Eye (tissue), 1 donor: ENCODE data around the gene KIF13A.
A peak's percentile ranks its signal among the peaks of the same experiment; 100 is the strongest.
"Not testable (repeated sequence)": the region's sequence is repeated elsewhere in the genome, so short reads cannot be mapped to it uniquely, and the experiment has no call there.

Experiments
- DNase-seq: peaks from one replicate; pipeline ENCODE4 v3.0.0-alpha.2; 2015

Gene KIF13A

DNA sequence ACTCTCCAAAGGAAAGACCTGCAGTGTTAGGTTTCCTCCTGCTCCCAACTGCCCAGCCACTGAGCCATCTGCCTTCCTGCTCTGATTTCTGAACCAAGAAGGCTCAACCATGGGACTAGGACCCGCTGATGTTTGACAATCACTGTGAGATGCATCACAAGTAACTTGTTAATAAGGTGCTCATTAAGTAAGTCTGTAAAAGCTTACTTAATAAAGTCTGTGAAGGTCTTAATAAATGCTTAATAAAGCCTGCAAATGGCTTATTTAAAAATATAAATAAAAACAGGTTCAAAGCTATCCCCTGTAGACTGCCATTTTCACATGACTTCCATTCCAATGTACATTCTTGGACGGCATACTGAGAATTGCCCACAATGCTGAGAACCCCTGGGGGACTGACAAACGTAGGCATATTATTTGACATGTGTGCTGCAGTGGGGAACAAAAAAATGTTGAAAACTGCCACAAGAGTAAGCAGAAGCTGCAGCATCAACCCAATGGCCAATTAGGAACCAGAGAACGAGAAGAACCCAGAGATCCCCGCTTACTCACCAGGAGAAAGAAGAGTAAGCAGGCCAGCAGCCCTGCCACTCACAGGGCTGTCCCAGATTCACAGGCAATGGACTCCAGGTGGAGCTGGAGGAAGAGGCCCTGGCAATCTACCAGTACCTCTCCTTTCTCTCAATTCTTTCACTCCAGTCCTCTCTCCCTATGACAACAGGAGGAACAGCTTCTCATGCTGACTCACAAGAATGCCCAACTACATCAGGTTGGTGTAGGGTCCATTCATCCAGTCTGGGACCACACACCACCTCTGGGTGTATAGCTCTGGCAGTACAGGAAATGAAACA, 19.5 kb downstream of the KIF13A start:
- DNase-seq = no peak

DNA sequence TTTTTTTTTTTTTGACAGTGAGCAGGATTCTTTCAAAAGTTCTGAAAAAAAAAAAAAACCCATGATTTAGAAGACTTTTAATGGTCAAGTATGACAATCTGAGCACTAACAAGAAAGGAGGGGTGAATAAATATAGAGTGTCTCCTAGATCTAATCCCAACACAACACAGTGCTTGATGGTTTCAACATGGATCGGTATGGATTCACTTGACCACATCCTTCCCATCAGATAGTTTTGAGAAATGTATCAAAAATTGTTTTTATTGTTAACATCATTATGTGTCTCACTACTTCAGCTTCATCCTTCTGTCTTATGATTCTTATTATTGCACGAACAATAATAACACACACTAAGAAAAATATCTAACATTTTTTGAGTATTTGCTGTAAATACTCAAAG, 21.0 kb downstream of the KIF13A start:
- no peak for DNase-seq

DNA sequence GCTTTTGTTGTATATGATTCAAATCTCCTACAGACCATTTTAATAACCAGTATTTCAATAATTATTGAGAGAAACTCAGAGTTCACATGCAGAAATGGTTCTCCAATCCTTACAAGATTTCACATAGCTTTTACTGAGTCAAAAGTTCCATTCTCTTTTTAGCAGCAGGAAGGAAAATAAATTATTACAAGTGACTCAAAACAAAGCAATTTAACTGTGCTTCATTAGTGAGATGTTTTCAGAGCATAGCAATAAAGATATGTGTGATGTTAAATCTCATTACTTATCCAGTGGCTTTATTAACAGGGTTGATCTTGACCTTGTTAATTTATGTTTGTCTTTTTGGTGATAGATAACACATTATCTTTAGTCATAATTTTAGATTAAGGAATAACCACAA, 22.0 kb downstream of the KIF13A start:
- no peak for DNase-seq

DNA sequence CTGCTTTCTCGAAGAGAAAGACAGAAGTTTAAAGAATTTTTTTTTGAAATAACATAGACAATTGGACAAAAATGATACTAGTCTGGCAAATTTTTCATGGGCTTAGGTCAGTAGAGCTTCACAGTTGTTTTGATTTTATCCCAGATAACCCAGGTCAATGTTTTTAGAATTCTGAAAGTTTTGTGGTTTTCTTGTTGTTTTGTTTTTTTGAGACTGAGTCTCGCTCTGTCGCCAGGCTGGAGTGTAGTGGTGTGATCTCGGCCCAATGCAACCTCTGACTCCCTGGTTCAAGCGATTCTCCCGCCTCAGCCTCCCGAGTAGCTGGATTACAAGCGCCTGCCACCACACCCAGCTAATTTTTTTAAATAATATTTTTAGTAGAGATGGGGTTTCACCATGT, 22.8 kb downstream of the KIF13A start:
- no peak for DNase-seq

DNA sequence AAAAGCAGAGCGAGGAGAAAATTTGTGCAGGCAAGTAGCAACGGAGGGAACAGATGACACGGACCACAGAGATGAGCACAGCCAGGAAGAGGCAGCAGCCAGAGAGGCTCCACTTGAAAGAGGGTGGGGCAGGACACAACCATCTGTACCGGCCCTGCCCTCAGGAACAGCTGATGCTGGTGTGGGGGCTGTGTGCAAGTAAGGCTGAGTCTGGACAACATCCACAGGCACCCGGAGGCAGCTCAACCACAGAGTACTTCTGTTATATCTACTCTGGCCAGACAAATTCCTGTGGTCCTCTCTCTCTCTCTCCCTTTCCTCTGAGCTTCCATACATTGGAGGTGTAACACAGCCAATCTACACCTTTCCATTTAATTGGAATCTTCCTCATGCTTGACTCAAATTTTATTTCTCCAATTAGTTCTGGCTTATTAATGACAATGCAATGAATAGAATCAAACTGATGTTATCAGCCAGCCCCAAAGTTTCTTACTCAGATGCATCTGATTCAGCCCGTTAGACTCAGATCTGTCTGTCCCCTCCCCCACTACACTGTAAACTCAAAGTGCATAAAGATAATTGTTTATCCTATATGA, 24.9 kb downstream of the KIF13A start:
- no peak for DNase-seq

DNA sequence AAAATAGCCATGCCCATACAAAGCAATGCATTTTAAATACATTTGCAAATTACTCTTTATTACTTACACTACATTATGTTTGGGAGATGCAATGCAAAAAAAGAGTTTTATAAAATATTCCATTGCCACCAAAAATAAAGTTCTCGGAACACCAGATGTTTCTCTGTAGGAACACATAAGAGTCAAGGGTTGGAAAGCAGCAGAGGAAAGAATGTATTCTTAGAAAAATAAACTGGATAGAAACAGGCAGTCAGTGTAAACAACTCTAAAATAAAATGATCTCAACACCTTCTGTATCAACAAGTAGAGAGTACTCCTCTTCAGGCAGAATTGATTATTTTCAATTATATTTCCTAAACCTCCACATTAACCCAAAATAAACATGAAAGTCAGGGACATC, 28.1 kb downstream of the KIF13A start:
- no peak for DNase-seq

DNA sequence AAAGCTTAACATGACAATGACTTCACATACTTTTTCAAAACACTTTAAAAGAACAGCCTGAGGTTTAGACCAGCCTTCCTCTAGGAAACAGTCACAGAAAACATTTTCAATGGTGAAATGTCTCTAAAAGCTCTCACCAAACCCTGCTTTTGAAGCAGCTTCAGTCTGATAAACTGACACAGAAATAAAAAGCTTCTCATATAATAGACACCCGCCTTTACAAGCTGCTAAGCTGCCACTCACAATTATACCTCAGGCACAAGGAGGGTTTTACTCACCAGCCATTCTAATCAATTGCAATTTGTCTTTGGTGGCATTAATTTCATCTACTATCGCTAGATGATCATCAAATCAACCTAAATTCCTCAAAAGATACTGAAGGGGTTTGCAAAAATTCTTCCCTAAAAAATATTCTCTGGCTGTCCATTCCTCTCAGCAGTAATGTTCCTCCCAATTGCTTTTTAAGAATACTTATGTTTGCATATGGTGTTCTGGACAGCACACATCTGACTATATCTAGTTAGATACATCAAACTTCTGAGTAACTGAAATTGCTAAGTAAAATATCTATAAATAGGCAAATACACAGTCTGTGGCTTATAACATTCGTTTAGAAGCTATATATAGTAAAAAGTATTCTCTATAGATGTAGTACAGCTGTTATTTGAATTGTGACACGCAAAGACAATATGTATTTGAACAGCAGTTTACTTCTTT, 29.4 kb downstream of the KIF13A start:
- DNase-seq = no peak

DNA sequence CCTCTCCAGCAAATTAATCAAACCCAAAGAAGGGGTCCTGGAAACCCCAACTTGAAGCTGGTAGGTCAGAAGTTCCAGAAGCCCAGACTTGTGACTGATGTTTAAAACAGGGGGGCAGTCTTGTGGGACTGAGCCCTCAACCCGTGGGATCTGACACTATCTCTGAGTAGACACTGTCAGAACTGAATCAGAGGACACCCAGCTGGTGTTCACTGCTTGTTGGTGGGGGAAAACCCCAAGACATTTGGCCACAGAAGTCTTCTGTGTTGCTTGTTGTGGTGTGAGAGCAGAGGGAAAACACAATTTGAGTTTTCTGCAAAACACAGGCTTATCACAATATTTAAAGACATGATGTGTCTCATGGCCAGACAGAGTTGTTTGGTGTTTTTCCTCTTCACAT, 29.9 kb downstream of the KIF13A start:
- no peak for DNase-seq

DNA sequence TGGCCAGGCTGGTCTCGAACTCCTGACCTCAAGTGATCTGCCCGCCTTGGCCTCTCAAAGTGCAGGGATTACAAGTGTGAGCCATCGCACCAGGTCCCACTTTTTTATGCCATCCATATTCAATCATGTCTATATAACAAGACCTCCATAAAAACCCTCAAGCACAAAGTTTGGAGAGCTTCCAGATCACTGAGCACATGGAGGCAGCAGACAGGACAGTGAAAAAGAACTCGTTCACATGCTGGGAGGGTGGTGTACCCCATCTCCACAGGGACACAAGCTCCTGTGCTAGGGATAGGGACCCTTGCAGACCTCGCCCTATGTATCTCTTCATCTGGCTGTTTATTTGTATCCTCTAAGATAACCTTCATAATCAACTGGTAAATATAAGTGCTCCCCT, 30.3 kb downstream of the KIF13A start:
- no peak for DNase-seq

DNA sequence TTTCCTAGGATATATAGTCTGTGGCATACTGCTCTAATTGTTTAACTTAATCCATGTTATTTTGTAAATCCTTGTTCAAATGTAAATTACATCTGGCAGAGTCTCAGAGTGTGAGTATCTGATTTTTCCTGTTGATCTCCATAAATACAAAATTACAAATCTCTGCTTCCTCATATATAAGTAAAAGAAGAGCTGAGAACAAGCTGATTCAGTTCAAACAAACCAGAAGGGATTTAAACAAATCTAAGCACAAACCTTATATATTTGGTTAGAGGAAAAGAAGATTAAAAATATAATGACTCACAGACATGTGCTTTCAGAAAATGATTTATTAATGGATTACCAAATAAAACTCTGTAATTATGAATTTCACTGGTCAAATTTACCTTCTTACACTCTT, 37.3 kb downstream of the KIF13A start:
- peak; percentile 46 for DNase-seq

DNA sequence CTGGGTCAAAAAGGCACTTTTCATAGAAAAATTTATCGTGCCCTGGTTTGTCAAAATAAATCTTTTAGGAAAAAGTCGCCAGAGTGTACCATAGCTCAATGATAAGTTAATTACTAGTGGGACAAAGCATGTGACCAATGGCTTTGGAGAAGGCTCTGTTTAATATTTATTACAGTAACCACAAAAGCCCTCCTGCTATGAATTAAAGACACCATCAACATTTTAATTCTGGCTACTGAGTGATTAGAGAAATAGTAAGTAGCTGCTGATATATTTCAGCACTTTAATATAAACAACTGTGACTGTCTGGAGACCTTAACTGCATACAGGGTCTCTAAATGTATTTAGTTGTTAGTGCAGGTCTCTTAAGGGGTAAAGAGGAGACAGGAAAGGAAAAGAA, 38.3 kb downstream of the KIF13A start:
- no peak for DNase-seq

DNA sequence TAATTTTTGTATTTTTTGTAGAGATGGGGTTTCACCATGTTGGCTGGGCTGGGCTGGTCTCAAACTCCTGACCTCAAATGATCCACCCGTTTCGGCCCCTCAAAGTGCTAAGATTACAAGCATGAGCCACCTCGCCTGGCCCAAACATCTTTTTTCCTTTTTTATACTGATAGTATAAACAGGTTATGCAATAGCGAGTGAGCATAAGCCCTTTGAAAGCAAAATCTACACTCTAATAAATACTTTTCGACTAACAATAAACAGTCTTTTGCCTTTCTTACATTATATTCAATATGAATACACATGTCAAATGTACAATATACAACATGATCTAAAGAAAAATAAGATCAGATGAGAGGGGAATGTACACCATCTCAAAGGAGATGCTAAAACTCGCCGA, 38.7 kb downstream of the KIF13A start:
- DNase-seq = no peak

DNA sequence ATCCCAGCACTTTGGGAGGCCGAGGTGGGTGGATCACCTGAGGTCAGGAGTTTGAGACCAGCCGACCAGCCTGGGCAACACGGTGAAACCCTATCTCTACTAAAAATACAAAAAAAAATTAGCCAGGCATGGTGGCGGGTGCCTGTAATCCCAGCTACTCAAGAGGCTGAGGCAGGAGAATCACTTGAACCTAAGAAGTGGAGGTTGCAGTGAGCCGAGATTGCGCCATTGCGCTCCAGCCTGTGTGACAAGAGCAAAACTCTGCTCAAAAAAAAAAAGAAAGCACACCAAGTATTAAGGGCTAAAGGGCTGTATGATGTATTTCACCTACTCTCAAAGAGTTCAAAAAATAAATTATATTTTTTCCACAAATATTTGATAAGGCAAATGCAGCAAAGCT, 39.9 kb downstream of the KIF13A start:
- DNase-seq = not testable (repeated sequence)

DNA sequence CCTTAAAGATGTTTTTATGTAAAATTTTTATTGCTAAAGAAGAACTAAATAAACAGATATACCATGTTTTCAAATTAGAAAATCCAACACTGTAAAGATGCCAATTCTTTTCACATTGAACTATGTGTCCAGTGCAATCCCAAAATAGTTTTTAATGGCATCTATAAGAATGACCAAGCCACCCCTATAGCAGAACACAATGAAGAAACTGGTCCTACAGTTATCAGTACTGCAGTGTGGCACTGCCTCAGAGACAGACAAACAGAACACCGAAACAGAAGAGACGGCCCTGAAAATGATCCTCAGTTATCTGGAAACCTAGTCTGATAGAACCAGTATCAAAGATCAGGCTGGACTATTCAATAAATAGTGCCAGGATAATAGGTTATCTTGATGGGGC, 41.9 kb downstream of the KIF13A start:
- DNase-seq = no peak

DNA sequence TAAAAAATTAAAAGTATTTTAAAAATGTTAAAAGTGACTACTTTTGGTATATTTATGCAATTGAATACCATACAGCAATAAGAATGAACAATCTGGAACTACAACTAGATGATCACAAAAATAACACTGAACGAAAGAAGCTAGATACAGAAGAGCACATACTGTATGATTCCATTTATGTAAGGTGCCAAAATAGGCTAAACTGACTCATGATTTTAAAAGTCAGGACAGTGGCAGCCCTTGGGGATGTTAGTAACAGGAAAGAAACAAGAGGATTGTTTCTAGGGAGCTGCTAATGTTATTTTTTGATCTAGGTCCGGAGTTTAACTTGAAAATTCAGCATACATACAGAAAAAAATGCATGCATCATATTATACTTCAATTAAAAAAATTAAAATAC, 42.3 kb downstream of the KIF13A start:
- no peak for DNase-seq

DNA sequence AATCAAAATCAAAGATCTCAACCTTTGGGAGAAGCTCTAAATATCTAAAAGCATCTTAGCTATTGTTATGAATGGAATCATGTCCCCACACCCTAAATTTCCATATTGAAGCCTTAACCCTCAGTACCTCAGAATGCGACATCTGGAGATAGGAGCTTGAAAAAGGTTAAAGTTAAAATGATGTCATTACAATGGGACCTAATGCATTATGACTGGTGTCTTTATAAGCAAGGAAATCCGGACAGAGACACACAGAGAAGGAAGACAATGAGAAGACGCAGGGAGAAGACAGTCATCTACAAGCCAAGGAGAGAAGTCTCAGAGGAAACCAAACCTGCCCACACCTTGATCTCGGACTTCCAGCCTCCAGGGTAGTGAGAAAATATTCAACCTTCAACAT, 46.1 kb downstream of the KIF13A start:
- no peak for DNase-seq

DNA sequence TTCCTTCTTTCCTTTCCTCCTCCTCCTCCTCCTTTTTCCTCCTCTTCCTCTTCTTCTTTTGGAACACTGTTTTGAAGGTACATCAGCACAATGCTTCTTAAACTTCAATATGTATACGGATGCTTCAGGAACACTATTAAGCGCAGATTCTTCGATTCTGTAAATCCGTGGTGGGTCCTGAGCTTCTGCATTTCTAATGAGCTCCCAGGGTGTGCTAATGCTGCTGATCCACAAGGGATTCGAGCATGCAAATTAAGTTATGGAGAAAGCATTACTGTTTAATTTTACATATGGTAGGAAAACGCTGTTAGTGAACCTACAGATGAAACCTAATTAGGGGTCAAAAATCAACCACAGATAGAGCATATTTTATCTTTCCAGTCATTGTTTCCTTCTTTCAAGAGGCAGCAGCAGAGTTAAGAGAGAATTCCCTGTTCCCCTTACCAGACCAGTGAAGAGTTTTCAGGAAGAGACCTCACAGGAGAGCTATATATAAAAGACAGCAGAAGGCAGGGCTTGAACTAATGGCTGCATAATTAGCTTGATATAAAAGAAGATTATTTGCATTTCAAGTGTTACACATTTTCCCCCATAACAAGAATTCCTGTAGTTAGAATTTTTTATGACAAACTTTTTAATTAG, 47.2 kb downstream of the KIF13A start:
- DNase-seq = no peak

DNA sequence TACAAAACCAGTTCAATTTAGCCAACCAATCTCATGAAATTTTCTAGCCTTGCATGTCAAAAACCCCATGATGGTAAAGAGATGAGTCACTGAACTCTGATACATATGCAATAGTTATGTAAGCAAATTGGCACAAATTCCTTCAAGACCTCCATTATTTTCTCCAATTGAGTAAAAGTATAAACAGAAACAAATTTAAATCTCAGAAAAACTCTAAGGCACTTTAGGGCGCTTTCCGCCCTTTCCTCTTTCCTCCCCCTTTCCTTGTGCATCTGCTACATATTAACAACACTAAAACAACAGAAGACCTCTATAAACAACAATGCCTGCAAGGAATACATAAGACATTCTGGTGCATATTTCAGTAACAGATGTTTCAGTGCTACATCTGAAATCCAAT, 48.5 kb downstream of the KIF13A start:
- DNase-seq = peak; percentile 57

DNA sequence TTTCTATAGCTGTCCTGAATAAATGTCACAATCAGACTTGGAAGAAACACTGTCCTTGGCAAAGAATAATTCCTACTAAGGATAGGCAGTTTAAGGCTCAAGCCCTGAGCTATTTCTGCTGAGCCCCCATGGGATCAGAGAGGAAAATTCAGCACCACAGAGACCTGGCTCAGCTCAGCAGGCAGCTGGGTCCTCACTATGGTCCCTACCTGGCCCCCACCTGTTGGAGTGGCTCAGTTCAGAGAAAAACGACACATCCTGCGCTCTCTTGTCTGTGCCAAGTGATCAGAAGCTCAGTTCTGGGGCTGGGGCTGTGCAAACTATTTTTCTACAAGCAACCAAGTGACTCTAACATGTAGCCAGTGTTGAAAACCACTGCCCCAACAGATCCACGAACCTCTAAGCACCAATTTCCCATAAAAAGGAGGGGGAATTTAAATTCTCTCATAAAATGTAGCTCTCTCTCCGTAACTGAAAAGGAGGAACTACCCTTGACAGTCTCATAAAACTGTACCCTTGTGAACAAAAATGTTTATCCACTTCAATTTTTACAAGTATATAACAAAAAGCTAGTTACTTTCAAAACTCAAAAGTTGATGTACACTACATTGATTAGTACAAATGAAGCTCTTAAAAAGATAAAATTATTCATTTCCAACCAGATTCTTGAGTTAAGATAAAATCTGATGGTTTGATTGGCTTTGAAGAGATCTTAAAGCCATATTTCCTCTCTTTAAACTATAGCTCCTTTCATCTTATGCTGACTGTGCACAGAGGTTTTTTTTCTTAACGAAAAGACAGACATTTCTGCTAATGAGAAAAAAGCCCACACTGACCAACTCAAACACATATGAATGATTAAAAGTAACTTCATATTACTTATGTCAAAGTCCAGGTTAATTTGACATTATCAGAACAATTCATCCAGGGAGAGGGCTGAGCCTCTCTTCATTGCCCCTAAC, 52.0 kb downstream of the KIF13A start:
- no peak for DNase-seq

DNA sequence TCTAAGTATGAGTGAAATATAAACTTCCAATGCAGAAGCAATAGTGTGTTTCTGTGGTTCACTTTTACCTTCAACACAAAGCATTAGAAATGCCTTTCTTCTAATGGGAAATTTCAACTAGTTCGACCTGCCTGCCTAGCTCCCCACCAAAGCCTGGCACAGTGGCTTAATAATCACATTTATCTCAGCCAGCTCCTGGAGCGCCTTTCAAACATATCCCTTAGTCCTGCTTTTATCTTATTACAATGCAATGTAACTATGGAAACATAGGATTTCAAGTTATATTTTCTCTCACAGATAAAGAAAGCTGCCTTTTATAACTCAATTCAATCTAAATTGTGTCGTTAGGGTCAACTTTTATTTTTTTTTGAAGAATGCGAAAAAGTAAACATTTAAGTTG, 53.7 kb downstream of the KIF13A start:
- DNase-seq = no peak

DNA sequence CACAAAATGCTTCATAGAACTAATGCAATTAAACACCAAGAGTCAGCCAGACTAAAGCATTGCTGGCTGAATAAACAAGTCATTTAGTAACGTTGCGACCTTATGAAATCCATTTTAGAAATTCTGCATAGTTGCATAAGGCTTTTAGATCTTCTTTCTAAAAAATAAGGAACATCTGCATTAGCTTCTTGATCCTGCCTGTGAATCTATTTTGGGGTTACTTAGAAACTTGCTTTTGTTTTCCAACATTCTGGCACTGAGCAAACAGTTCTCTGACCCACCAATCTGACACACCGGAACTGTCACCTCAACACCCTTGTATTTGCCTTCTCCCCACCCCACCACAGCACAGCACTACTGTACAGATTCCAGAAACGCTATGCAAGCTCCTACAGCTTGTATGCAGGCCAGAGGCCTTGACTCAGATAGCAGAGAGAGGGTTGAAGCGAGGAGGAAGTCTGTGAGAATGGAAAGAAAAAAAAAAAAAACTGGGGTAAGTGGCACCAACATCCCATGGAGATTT, 55.0 kb downstream of the KIF13A start:
- peak; percentile 58 for DNase-seq

DNA sequence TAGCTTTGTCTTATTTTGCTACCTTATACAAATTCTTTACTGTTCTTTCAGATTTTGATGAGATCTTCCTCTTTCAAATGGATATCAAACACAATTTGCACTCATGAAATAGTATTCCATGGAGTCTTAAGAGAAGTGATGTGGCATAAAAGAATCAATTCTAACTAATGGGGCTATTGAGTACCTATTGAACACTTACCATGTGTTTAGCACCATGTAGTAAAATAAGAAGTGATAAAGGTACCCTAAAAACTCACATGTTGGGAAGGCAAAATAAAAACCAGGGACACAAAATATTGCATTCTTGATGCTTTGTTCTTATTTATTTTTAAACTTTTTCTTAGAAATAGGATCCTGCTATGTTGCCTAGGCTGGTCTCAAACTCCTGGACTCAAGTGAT, 56.2 kb downstream of the KIF13A start:
- no peak for DNase-seq
